Mesothelial cell of epicardium (in vitro differentiated cells): ENCODE measurements around the gene SLC22A5. TPM values are rescaled to one million over a fixed set of nuclear protein-coding genes. Genes with fewer than 3 reads are reported as not detected.

Experiments
- DNase-seq, 2 experiments: peaks; one replicate each; pipeline ENCODE4 v3.0.0; 2021; ENCODE audit warnings: low spot score in 2 of 2; ENCODE audit not compliant: unreplicated experiment in 2 of 2
- H3K27ac Mint-ChIP-seq: 2 replicates; pipeline ENCODE4 v1.8.0; 2021; ENCODE audit warnings: mixed read lengths
- H3K27me3 Mint-ChIP-seq: 2 replicates; pipeline ENCODE4 v1.8.0; 2021; ENCODE audit warnings: low read depth, mixed read lengths
- H3K36me3 Mint-ChIP-seq: 2 replicates; pipeline ENCODE4 v1.8.0; 2021; ENCODE audit warnings: mixed read lengths
- H3K4me1 Mint-ChIP-seq: 2 replicates; pipeline ENCODE4 v1.8.0; 2021; ENCODE audit warnings: mixed read lengths
- H3K4me3 Mint-ChIP-seq: 2 replicates; pipeline ENCODE4 v1.8.0; 2021; ENCODE audit warnings: mild to moderate bottlenecking, moderate library complexity, mixed read lengths
- H3K9me3 Mint-ChIP-seq: 2 replicates; pipeline ENCODE4 v1.8.0; 2021; ENCODE audit warnings: mixed read lengths
- CTCF ChIP-seq: fragments of 200-600 bp; sonication (generic); IDR thresholded peaks from one replicate; pipeline ENCODE4 v1.5.0; 2021; ENCODE audit warnings: antibody characterized with exemption; ENCODE audit not compliant: unreplicated experiment
- total RNA-seq: library from RNA; stranded (reverse); gene quantifications from 3 replicates; pipeline ENCODE4 v1.2.1, GENCODE V29; 2021

The SLC22A5 gene
- total RNA-seq, 1 donor from 2014 or later = 31.1 TPM

GRCh38 chr5:132419502-132420468 is 50.3 kb downstream of the SLC22A5 start:
- TF ChIP-seq CTCF = peak; percentile 86
- Mint-ChIP-seq H3K27ac (peak overlapping the region; percentile 91), H3K36me3 (peaks cover 7% of the 10 kb centered on the region), H3K4me3 (peak overlapping the region; percentile 36), H3K9me3 (no peaks in the 10 kb centered on the region), H3K27me3 (no peaks in the 10 kb centered on the region), H3K4me1 (peaks cover 49% of the 10 kb centered on the region)
- peak; percentile 50 to 85 for DNase-seq

GRCh38 chr5:132420706-132421272 is 51.3 kb downstream of the SLC22A5 start:
- Mint-ChIP-seq H3K27ac (peak overlapping the region; percentile 91), H3K9me3 (no peaks in the 10 kb centered on the region), H3K4me3 (no peak overlapping the region), H3K36me3 (peaks cover 7% of the 10 kb centered on the region), H3K27me3 (no peaks in the 10 kb centered on the region), H3K4me1 (peaks cover 46% of the 10 kb centered on the region)
- no peak for TF ChIP-seq CTCF
- DNase-seq = no peak

- H3K4me1 Mint-ChIP-seq = peaks cover 46% of the 10 kb centered on the region
- no peaks in the 10 kb centered on the region for H3K9me3 Mint-ChIP-seq
- peaks cover 7% of the 10 kb centered on the region for H3K36me3 Mint-ChIP-seq
- no peak for DNase-seq
- no peaks in the 10 kb centered on the region for H3K27me3 Mint-ChIP-seq
- TF ChIP-seq CTCF = no peak
- peak overlapping the region; percentile 91 for H3K27ac Mint-ChIP-seq
- H3K4me3 Mint-ChIP-seq = no peak overlapping the region
These were observed 52.0 kb downstream of the SLC22A5 start for GRCh38 chr5:132421462-132421861.

GRCh38 chr5:132422720-132423437 is 53.4 kb downstream of the SLC22A5 start:
- peaks cover 50% of the 10 kb centered on the region for H3K4me1 Mint-ChIP-seq
- no peak overlapping the region for H3K4me3 Mint-ChIP-seq
- TF ChIP-seq CTCF = no peak
- DNase-seq = no peak
- no peaks in the 10 kb centered on the region for H3K27me3 Mint-ChIP-seq
- peaks cover 3% of the 10 kb centered on the region for H3K36me3 Mint-ChIP-seq
- peak overlapping the region; percentile 55 for H3K27ac Mint-ChIP-seq
- no peaks in the 10 kb centered on the region for H3K9me3 Mint-ChIP-seq

GRCh38 chr5:132423438-132423898 is 54.0 kb downstream of the SLC22A5 start:
- no peak for DNase-seq
- peak overlapping the region; percentile 55 for H3K27ac Mint-ChIP-seq
- H3K4me1 Mint-ChIP-seq = peaks cover 56% of the 10 kb centered on the region
- H3K36me3 Mint-ChIP-seq = peaks cover 3% of the 10 kb centered on the region
- H3K27me3 Mint-ChIP-seq = no peaks in the 10 kb centered on the region
- no peak overlapping the region for H3K4me3 Mint-ChIP-seq
- TF ChIP-seq CTCF = no peak
- H3K9me3 Mint-ChIP-seq = no peaks in the 10 kb centered on the region
